Stomach smooth muscle (tissue), 2 donors: ENCODE measurements around the gene FAAP100.

Experiments
- H3K27ac ChIP-seq: one replicate; pipeline ENCODE4 v1.7.0; 2013; ENCODE audit warnings: mild to moderate bottlenecking, low read length, inconsistent platforms
- H3K27me3 ChIP-seq, 2 donors: one replicate each; pipeline ENCODE4 v1.7.0; 2013; ENCODE audit warnings: low read length in 2 of 2; ENCODE audit not compliant: insufficient read depth in 2 of 2, control insufficient read depth in 1 of 2
- H3K36me3 ChIP-seq, 2 donors: one replicate each; pipeline ENCODE4 v1.7.0; 2013; ENCODE audit warnings: low read length in 2 of 2; ENCODE audit not compliant: control insufficient read depth in 2 of 2, insufficient read depth in 2 of 2
- H3K4me1 ChIP-seq: one replicate; pipeline ENCODE4 v1.7.0; 2013; ENCODE audit warnings: low read length; ENCODE audit not compliant: control insufficient read depth, insufficient read depth
- H3K4me3 ChIP-seq, 2 donors: one replicate each; pipeline ENCODE4 v1.7.0; 2013; ENCODE audit warnings: low read length in 2 of 2
- H3K9ac ChIP-seq, 2 donors: one replicate each; pipeline ENCODE4 v1.7.0; 2013; ENCODE audit warnings: low read length in 2 of 2, mild to moderate bottlenecking in 1 of 2
- H3K9me3 ChIP-seq, 2 donors: one replicate each; pipeline ENCODE4 v1.7.0; 2013; ENCODE audit warnings: low read length in 2 of 2; ENCODE audit not compliant: control insufficient read depth in 2 of 2
- donor health status: healthy.
- donor health status: Pancreatic carcinoma.

Gene FAAP100

DNA sequence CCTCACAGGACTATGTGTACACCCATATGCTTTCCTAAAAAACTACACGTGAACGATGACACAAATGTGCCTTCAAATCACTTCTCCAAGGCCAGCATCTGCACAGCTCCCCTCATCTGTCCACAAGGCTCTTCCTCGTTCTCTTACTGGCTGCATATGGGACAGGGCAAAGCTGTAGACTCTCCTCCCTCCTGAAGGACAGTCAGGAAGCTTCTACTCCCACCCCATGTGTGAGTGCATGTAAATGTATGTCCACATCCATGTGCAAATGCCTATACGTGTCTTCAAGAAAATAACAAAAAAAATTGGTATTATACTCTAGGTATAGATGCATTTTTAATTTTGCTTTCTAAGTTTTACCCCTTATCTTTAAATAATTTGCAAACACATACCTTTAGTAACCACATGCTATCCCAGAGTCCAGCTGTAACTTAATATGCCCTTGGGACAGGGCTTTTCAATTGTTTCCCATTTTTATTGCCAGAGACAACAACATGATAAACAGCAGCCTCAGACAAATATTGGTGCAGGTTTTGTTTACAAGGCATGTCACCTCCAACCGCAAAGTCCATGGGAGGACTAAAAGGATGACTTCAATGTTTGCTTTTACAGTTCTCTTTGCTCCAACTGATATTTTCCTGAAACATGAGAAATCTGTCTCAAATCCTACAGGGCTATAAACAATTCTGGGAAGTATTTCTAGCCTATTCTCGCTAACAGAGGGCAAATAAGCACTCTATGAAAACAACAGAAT, 31.6 kb upstream of the FAAP100 start:
- H3K9me3 ChIP-seq: no peaks in the 10 kb centered on the region
- peaks cover 43 to 47% of the 10 kb centered on the region in 2 donors for H3K36me3 ChIP-seq
- H3K4me1 ChIP-seq: no peaks in the 10 kb centered on the region
- H3K27me3 ChIP-seq: no peaks in the 10 kb centered on the region
- H3K4me3 ChIP-seq: no peak overlapping the region
- no peak overlapping the region for H3K27ac ChIP-seq
- H3K9ac ChIP-seq: no peak overlapping the region

DNA sequence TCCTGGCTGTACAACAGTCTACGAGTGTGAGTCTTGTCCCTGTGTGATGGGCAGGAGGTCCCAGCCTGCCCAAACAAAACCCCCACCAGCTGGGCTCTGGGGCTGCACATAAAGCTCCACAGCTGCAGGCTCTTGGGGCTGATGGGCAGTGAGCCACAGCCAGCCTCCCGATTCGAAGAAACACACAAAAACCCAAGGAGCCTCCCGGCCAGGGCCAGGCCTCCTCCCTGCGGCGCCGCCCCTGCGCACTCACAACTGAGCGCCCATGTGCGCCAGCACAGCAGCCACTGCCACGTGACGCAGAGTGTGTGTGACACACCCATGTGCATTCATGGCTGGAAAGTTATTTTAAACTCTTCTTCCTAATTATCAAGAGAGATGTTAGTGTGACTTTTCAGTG, 30.6 kb upstream of the FAAP100 start:
- H3K36me3 ChIP-seq: peaks cover 38 to 42% of the 10 kb centered on the region in 2 donors
- no peak overlapping the region for H3K27ac ChIP-seq

DNA sequence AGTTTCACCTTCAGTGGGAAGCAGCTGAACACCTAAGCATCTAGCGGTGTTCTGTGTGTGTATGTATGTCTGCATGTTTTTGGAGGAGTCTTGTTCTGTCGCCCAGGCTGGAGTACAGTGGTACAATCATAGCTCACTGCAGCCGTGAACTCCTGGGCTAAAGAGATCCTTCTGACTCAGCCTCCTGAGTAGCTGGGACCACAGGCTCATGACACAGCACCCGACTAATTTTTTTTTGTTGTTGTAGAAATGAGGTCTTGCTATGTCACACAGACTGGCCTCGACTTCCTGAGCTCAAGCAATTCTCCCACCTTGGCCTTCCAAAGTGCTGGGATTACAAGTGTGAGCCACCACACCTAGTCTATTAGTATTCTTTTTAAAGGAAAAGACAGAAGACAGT, 30.2 kb upstream of the FAAP100 start:
- no peaks in the 10 kb centered on the region for H3K9me3 ChIP-seq
- H3K4me3 ChIP-seq: no peak overlapping the region
- no peaks in the 10 kb centered on the region for H3K27me3 ChIP-seq
- H3K27ac ChIP-seq: no peak overlapping the region
- H3K9ac ChIP-seq: no peak overlapping the region
- peaks cover 38 to 43% of the 10 kb centered on the region in 2 donors for H3K36me3 ChIP-seq
- H3K4me1 ChIP-seq: no peaks in the 10 kb centered on the region

More for the DNA sequence above, 30.6 kb upstream of the FAAP100 start:
- Histone ChIP-seq H3K4me1 (no peaks in the 10 kb centered on the region), H3K4me3 (no peak overlapping the region), H3K27me3 (no peaks in the 10 kb centered on the region), H3K9me3 (no peaks in the 10 kb centered on the region), H3K9ac (no peak overlapping the region)

DNA sequence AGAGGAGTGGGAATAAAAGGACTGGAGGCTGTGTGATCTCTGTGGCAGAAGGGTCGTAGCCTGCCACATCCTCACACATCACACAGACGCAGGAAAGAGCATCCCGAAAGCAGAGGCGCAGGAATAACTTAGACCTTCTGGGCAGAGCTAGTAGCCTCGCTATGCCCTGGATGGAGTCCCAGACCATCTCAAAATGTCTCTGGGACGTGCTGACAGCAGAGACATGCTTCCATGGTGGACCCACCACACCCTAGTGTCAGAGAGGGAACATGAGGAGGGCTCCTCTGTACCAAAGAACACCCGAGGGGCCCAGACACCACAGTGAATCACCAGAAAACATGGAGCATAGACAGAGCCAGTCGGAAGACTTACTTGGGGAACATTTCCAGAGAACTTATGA, 29.6 kb upstream of the FAAP100 start:
- Histone ChIP-seq H3K9me3 (no peaks in the 10 kb centered on the region), H3K4me3 (no peak overlapping the region), H3K4me1 (peaks cover 3% of the 10 kb centered on the region), H3K36me3 (peaks cover 36 to 40% of the 10 kb centered on the region in 2 donors), H3K27ac (no peak overlapping the region), H3K9ac (no peak overlapping the region), H3K27me3 (no peaks in the 10 kb centered on the region)

DNA sequence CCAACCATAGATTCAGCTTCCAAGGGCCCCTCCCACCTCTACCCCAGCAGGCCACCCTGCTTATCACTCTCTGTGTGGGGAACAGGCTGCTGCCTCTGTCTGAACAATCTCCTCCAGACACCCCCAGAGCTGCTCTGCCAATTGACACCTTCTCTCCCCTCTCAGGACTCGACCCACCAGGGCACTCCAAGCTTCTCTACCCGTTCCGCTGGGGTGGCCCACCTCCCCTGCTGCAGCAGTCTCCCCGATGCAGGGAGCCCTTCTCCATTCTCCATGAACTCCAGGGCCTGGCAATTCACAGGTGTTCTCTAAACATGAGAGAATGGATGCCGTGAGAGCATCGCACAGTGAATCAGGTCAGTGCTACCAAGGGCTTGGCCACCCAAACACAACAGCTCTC, 28.3 kb upstream of the FAAP100 start:
- Histone ChIP-seq H3K9ac (no peak overlapping the region), H3K36me3 (peaks cover 32 to 39% of the 10 kb centered on the region in 2 donors), H3K27me3 (no peaks in the 10 kb centered on the region), H3K9me3 (no peaks in the 10 kb centered on the region), H3K27ac (no peak overlapping the region), H3K4me3 (no peak overlapping the region), H3K4me1 (peaks cover 6% of the 10 kb centered on the region)

DNA sequence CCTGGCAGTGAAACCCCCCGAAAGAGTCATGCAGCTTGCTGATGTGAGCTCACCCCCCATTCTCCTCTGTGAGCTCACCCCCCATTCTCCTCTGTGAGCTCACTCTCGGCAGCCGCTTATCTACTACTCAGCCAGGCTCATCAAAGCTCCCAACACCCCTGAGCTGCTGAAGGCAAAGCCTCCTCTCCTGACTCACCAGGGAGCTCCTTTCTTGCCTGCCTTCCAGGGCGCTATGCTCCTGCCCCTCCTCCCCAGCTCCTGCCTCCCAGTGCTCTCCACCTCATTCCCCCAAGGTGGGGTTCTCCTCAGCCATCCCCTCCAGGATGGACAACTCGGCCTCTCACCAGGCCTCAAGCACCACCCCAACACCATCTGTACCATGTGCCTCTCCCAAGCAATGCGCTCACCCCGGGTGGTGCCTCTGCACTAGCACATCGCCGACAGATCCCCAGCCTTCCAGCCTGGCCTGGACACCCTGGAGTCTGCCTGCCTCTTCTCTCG, 27.7 kb upstream of the FAAP100 start:
- H3K36me3 ChIP-seq: peaks cover 32 to 41% of the 10 kb centered on the region in 2 donors
- peaks cover 6% of the 10 kb centered on the region for H3K4me1 ChIP-seq
- no peak overlapping the region for H3K9ac ChIP-seq
- H3K9me3 ChIP-seq: no peaks in the 10 kb centered on the region
- no peaks in the 10 kb centered on the region for H3K27me3 ChIP-seq
- no peak overlapping the region for H3K4me3 ChIP-seq
- H3K27ac ChIP-seq: no peak overlapping the region

DNA sequence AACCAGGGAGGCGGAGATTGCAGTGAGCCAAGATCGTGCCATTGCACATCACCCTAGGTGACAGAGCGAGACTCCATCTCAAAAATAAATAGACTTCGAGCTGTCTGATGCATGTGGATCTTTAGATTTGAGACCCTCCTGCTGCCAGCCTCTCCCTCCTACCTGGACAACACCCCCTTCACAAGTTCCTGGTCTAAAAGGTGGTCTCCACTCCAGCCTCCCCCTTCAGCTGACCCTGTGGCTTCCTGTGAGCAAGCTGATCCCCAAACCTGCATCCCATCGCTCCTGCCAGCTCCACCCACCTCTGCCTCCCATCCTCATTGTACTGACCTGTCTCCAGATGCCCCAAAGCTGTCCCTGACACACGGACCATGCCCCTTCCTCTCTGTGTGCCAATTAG, 27.1 kb upstream of the FAAP100 start:
- Histone ChIP-seq H3K27me3 (no peaks in the 10 kb centered on the region), H3K9me3 (no peaks in the 10 kb centered on the region), H3K27ac (no peak overlapping the region), H3K36me3 (peaks cover 36 to 41% of the 10 kb centered on the region in 2 donors), H3K4me1 (peaks cover 6% of the 10 kb centered on the region), H3K9ac (no peak overlapping the region), H3K4me3 (no peak overlapping the region)

DNA sequence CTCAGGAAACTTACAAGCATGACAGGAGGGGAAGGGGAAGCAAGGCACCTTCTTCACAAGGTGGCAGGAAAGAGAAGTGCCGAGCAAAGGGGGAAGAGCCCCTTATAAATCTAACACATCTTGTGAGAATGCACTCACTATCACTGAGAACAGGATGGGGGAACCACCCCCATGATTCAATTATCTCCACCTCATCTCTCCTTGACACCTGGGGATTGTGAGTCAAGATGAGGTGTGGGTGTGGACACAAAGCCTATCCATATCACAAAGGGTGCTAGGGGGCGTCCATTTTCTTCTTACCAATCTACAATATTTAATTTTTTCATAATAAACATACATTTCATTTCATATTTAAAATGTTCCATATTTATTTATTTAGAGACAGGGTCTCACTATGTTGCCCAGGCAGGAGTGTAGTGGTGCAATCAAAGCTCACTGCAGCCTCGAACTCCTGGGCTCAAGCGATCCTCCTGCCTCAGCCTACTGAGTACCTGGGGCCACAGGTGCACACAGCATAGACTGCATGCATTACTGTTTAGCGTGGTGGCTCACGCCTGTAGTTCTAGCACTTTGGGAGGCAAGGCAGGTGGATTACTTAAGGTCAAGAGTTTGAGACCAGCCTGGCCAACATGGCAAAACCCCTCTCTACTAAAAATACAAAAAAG, 26.5 kb upstream of the FAAP100 start:
- Histone ChIP-seq H3K9me3 (no peaks in the 10 kb centered on the region), H3K36me3 (peaks cover 38 to 40% of the 10 kb centered on the region in 2 donors), H3K4me1 (peaks cover 6% of the 10 kb centered on the region), H3K27ac (no peak overlapping the region), H3K4me3 (no peak overlapping the region), H3K9ac (no peak overlapping the region), H3K27me3 (no peaks in the 10 kb centered on the region)

DNA sequence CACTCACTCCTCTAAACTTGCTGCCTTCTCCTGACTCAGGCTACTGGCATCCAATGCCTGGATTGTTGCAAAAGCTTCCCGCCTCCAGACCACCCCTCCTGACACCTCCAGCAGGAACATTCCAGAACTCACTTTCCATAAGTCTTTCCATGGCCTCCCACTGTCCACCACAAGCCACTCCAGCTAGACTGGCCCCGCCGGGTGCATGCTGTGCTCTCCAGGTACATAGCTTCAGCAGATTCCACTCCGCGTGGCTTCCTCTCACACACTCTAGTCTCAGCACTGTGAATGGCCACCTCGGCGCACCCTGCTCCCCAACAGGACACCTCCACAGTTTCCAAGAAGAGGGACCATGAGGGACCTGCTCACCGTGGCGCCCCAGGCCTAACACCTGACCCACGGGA, 25.9 kb upstream of the FAAP100 start:
- H3K27me3 ChIP-seq: no peaks in the 10 kb centered on the region
- H3K9me3 ChIP-seq: no peaks in the 10 kb centered on the region
- no peak overlapping the region for H3K27ac ChIP-seq
- peaks cover 6% of the 10 kb centered on the region for H3K4me1 ChIP-seq
- H3K9ac ChIP-seq: no peak overlapping the region
- no peak overlapping the region for H3K4me3 ChIP-seq
- H3K36me3 ChIP-seq: peaks cover 34 to 38% of the 10 kb centered on the region in 2 donors

DNA sequence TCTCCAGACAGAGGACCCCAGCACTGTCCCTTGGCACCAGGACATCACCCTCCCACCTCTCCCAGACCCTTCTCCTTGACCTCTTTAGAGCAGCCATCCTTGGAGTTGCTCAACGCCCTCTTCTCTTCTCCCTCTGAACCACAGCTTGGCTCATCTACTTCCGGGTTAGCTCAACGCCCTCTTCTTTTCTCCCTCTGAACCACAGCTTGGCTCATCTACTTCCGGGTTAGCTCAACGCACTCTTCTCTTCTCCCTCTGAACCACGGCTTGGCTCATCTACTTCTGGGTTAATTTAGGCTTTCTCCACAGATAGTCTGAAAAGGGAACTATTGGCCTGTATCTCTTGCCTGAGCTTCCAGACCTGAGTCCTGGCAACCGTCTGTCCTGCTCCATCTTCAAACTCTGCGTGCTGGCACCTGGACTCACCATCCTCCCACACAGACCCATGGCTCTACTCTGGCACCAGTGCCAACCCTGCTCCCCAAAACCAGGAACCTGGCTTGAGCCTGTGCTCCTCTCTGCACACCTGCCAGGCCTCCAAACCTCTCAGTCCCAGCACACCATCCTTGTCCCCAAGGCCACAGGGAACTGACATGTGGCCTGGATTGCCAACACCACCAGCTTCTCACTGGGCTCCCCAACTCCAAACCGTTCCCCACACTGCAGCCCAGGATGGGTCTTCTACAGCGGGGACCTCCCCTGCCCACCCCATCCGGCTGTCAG, 25.3 kb upstream of the FAAP100 start:
- Histone ChIP-seq H3K9ac (no peak overlapping the region), H3K27ac (no peak overlapping the region), H3K36me3 (peaks cover 30 to 32% of the 10 kb centered on the region in 2 donors)

More for the DNA sequence above, 25.3 kb upstream of the FAAP100 start:
- H3K9me3 ChIP-seq: no peaks in the 10 kb centered on the region
- H3K27me3 ChIP-seq: no peaks in the 10 kb centered on the region
- H3K4me3 ChIP-seq: no peak overlapping the region
- peaks cover 6% of the 10 kb centered on the region for H3K4me1 ChIP-seq
